ENCODE results near the gene RARA.

Gene RARA

GRCh38 chr17:40287494-40288369 lies 21.2 kb upstream of the RARA start, which contains the start of gene CDC6 (continued):
- TF ChIP-seq ZNF692 (tag by site-specific recombination; IDR thresholded peaks at IDR 0.05), result peak; percentile 81
- TF ChIP-seq ZNF76 (tag by site-specific recombination; IDR thresholded peaks at IDR 0.05; ENCODE audit: borderline replicate concordance, low read depth), result peak; percentile 97
- TF ChIP-seq ZNF366 (tag by site-specific recombination; conservative IDR thresholded peaks at IDR 0.05), result peak; percentile 65
- TF ChIP-seq ZFP69B (tag by site-specific recombination; IDR thresholded peaks at IDR 0.05), result peak; percentile 61; the same call in 1 of the 2 replicates
- TF ChIP-seq ZNF26 (tag by site-specific recombination; IDR thresholded peaks at IDR 0.05), result no peak
- 0 out of 2 replicates have a peak, but pooled peaks have one; percentile 23 for TF ChIP-seq MYNN (tag by site-specific recombination; IDR thresholded peaks at IDR 0.05; ENCODE audit: borderline replicate concordance)
- no peak for TF ChIP-seq ZNF23 (tag by site-specific recombination; IDR thresholded peaks at IDR 0.05; ENCODE audit: borderline replicate concordance)
- TF ChIP-seq ZNF610 (tag by site-specific recombination; IDR thresholded peaks at IDR 0.05; ENCODE audit: borderline replicate concordance), result no peak; the same call in 1 of the 2 replicates
- TF ChIP-seq ZNF16 (tag by site-specific recombination; IDR thresholded peaks at IDR 0.05; ENCODE audit: low read depth), result no peak
- no peak for TF ChIP-seq MEIS1 (CRISPR knock-in tag; IDR thresholded peaks at IDR 0.05; ENCODE audit: borderline replicate concordance)
- no peak; the same call in 1 of the 2 replicates for TF ChIP-seq ZNF146 (tag by site-specific recombination; IDR thresholded peaks at IDR 0.05)
- no peak for TF ChIP-seq ATF2 (tag by site-specific recombination; IDR thresholded peaks at IDR 0.05; ENCODE audit: low read depth)
- no peak for TF ChIP-seq GFI1B (tag by site-specific recombination; IDR thresholded peaks at IDR 0.05)
- TF ChIP-seq ZNF169 (tag by site-specific recombination; IDR thresholded peaks at IDR 0.05), result no peak
- TF ChIP-seq ZNF426 (tag by site-specific recombination; IDR thresholded peaks at IDR 0.05), result no peak
- peak; percentile 94 for TF ChIP-seq GLI4 (tag by site-specific recombination; IDR thresholded peaks at IDR 0.05)
- no peak; the same call in 1 of the 2 replicates for TF ChIP-seq KLF7 (tag by site-specific recombination; IDR thresholded peaks at IDR 0.05; ENCODE audit: borderline replicate concordance)
- peak; percentile 17; the same call in 1 of the 2 replicates for TF ChIP-seq ZSCAN30 (tag by site-specific recombination; IDR thresholded peaks at IDR 0.05)
- TF ChIP-seq ZNF302 (tag by site-specific recombination; IDR thresholded peaks at IDR 0.05; ENCODE audit: low read depth), result no peak
- TF ChIP-seq ZNF776 (tag by site-specific recombination; IDR thresholded peaks at IDR 0.05; ENCODE audit: borderline replicate concordance), result no peak
- no peak for TF ChIP-seq ZNF184 (tag by site-specific recombination; IDR thresholded peaks at IDR 0.05)
- no peak for TF ChIP-seq ZNF510 (tag by site-specific recombination; IDR thresholded peaks at IDR 0.05; ENCODE audit: insufficient replicate concordance)
- 0 out of 2 replicates have a peak, but pooled peaks have one; percentile 9 for TF ChIP-seq CTCF (tag by site-specific recombination; IDR thresholded peaks at IDR 0.05)
- no peak for TF ChIP-seq ZNF423 (tag by site-specific recombination; IDR thresholded peaks at IDR 0.05)
- TF ChIP-seq ZNF704 (tag by site-specific recombination; IDR thresholded peaks at IDR 0.05), result no peak
- no peak for TF ChIP-seq ZNF10 (tag by site-specific recombination; IDR thresholded peaks at IDR 0.05)
- TF ChIP-seq ZNF248 (tag by site-specific recombination; IDR thresholded peaks at IDR 0.05), result no peak
- TF ChIP-seq ZNF530 (tag by site-specific recombination; IDR thresholded peaks at IDR 0.05; ENCODE audit: low read depth), result no peak
- TF ChIP-seq ELK4 (IDR thresholded peaks at IDR 0.05; ENCODE audit: borderline replicate concordance, low read depth, low read length), result 0 out of 2 replicates have a peak, but pooled peaks have one; percentile 45
- TF ChIP-seq ZNF585B (tag by site-specific recombination; IDR thresholded peaks at IDR 0.05), result no peak
- no peak for TF ChIP-seq ZNF514 (tag by site-specific recombination; IDR thresholded peaks at IDR 0.05)
